Left renal cortex interstitium (tissue), 4 donors: ENCODE measurements around the gene RHOH. TPM values are rescaled to one million over a fixed set of nuclear protein-coding genes. Genes with fewer than 3 reads are reported as not detected.
"Not testable (repeated sequence)": the region's sequence is repeated elsewhere in the genome, so short reads cannot be mapped to it uniquely, and the experiment has no call there.

Source experiments
- DNase-seq, 4 donors: peaks; one replicate each; pipeline ENCODE4 v3.0.0-alpha.2; 2013; ENCODE audit warnings: low read depth in 4 of 4, low spot score in 2 of 4, missing footprints in 1 of 4
- polyA plus RNA-seq, 4 donors: library from polyadenylated mRNA; unstranded; fragments of 120-200 nt; gene quantifications; one replicate each; pipeline ENCODE4 v1.2.1, GENCODE V29; 2013; ENCODE audit not compliant: insufficient read length in 4 of 4

Gene RHOH
- polyA plus RNA-seq, 4 donors = 0.61 to 0.91 (median 0.72) TPM

DNA sequence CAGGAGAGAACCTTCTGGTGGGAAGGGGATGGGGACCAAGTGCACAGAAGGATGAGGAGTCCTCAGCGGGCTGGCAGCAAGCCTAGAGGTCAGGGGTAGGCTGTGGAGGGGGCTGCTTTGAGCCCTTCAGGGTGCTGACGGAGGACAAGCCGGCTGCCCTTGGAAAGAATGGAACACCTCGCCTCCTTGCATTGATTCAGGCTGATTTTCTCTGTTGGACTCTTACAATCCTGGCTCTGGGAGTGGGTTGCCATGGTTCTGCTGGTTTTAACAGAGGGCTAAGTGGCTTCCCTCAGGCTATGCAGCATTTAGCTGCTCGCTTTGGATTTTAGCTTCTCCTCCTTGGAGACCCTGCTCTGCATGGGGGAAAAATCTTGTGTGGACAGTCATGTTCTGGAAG is 88.9 kb downstream of the RHOH start:
- DNase-seq = no peak

DNA sequence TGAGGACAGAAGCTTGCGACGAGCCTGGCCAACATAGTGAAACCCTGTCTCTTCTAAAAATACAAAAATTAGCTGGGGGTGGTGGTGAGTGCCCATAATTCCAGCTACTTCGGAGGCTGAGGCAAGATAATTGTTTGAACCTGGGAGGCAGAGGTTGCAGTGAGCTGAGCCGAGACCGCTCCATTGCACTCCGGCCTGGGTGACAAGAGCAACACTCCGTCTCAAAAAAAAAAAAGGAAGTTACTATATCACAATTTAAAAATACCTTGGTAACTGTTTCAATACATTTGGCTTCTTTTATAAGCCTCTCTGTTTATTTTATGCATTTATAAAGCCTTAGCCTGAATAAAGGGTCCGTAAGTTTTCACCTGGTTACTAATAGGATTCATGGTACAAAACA is 91.7 kb downstream of the RHOH start:
- DNase-seq = no peak

DNA sequence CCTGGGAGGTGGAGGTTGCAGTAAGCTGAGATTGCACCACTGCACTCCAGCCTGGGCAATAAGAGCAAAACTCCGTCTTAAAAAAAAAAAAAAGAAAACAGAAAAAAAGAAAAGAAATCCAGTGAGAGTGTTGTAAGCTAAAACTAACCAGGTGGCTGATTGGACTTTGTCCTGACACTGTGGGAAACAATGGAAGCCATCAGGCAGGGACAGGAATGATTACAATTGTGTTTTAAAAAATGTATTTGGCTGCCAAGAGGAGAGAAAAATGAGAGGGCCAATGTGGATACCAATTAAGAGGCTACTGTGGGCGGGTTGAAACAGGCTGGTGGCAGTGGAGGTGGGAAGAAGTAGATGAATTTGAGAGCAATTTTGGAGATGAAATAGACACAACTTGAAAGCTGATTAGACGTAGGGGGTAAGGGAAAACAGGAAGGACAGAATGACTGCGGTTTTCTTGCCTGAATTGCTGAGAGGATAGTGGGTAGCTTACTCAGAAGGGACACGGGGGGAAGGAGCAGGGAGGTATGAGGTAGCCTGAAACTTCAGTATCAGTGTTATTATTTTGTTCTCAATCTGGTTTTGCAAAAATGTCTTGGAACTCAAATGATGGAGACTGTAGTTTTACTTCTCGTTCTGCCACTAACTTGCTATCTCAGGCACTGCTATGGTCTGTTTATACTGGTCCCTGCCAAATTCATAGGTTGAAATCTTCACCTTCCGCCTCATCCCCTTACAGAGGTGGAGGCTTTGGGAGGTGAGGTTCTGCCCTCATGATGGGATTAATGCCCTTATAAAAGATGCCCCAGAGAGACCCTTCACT is 92.7 kb downstream of the RHOH start:
- DNase-seq = no peak

DNA sequence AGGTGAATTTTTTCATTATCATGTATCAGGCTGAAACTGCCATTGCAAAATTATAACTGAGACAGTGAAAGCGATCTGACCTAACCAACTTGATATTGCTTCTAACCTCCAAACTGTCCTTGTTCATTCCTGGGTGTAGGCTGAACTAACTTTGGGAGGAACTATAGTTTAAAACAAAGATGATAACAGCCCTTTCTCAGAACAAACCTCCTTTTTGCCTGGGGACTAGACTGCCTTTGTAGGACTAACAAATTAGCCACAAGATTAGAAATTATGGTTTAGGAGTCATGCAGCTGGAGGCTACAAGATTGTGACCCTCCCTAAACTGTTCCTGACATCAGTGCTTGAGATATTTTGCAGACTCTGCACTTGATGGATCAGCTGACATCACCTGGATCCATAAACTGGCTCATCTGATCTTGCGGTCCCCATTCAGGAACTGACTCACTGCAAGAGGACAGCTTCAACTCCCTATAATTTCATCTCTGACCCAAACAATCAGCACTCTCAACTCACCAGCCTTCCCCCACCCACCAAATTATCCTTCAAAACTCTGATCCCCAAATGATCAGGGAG is 93.9 kb downstream of the RHOH start:
- DNase-seq = not testable (repeated sequence)

DNA sequence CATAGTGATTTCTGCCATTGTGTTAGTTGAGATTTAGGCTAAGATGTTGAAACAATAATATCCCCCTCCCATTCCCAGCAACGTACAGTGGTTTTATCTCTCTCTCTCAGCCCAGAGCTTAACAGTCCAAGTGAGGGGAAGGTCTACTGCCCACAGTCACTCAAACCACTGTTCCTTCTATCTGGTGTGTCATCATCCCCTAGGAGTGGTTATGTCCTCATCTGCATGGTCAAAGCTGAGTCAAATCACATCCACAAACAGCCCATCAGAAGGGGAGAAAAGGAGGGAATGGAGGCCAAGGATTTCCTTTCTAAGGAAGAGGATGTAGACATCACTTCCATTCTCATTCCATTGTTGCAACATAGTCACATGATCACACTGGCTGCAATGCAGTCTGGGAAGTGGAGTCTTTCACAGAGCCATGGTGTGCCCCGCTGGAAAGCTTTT is 95.5 kb downstream of the RHOH start:
- DNase-seq = no peak

DNA sequence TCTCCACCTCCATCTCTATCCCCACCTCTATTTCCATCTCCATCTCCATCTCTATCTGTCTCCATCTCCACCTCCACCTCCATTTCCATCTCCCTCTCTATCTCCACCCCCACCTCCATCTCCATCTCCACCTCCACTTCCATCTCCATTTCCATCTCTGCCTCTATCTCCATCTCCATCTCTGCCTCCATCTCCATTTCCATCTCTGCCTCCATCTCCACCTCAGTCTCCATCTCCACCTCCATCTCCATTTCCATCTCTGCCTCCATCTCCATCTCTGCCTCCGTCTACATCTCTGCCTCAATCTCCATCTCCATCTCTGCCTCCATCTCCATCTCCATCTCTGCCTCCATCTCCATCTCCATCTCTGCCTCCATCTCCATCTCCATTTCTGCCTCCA is 97.5 kb downstream of the RHOH start:
- DNase-seq = no peak

DNA sequence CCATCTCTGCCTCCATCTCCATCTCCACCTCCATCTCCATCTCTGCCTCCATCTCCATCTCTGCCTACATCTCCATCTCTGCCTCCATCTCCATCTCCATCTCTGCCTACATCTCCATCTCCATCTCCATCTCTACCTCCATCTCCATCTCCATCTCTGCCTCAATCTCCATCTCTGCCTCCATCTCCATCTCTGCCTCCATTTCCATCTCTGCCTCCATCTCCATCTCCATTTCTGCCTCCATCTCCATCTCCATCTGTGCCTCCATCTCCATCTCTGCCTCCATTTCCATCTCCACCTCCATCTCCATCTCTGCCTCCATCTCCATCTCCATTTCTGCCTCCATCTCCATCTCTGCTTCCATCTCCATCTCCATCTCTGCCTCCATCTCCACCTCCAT is 98.2 kb downstream of the RHOH start:
- not testable (repeated sequence) for DNase-seq

DNA sequence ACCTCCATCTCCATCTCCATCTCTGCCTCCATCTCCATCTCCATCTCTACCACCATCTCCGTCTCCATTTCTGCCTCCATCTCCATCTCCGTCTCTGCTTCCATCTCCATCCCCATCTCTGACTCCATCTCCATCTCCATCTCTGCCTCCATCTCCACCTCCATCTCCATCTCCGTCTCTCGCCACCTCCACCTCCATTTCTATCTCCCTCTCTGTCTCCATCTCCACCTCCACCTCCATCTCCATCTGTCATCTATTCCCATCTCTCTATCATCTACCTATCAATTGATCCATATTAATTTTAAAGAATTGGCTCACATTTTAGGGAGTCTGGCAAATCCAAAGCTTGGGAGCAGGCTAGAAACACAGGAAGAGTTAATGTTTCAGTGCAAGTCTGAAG is 98.7 kb downstream of the RHOH start:
- no peak for DNase-seq

Other genes with a start within 250 kb of the RHOH start
- 10 to 100 TPM; 60.3 to 74.9 (median 64.3) TPM for gene PDS5A, start 219.1 kb upstream of the RHOH start, polyA plus RNA-seq
- gene N4BP2, start 140.2 kb upstream of the RHOH start, polyA plus RNA-seq = 10 to 100 TPM; 20.1 to 27.8 (median 22.7) TPM
- gene CHRNA9, start 138.3 kb downstream of the RHOH start, polyA plus RNA-seq = 1 to 10 TPM in 2 of 4 donors, under 1 TPM in 2; 0.76 to 1.6 (median 0.98) TPM